Erythroblast (primary cell): ENCODE data around the gene TYW1B.
"Not testable (repeated sequence)": the region's sequence is repeated elsewhere in the genome, so short reads cannot be mapped to it uniquely, and the experiment has no call there.

Experiments used
- DNase-seq, 2 experiments: peaks; one replicate each; lab custom pipeline; 2025; lab: John Stamatoyannopoulos, UW
- GATA1 ChIP-seq: IDR thresholded peaks from 2 replicates; pipeline ENCODE4 v1.6.1; 2011; ENCODE audit warnings: low read depth, mild to moderate bottlenecking, control low read depth, low read length, moderate library complexity
- POLR2A ChIP-seq: IDR thresholded peaks from 2 replicates; pipeline ENCODE4 v1.6.1; 2011; ENCODE audit warnings: mild to moderate bottlenecking, low read length

Gene TYW1B

GRCh38 chr7:72604771-72605611 lies 223.0 kb downstream of the TYW1B start:
- DNase-seq = not testable (repeated sequence)

GRCh38 chr7:72603476-72603875 lies 224.5 kb downstream of the TYW1B start:
- not testable (repeated sequence) for DNase-seq

GRCh38 chr7:72603073-72603472 lies 224.9 kb downstream of the TYW1B start:
- no peak for DNase-seq
- TF ChIP-seq POLR2A (no peak), GATA1 (no peak)

GRCh38 chr7:72601683-72602082 lies 226.3 kb downstream of the TYW1B start:
- not testable (repeated sequence) for DNase-seq

GRCh38 chr7:72590023-72590422 lies 238.0 kb downstream of the TYW1B start:
- DNase-seq = not testable (repeated sequence)

- peak; percentile 17 to 34 for DNase-seq
Observed at GRCh38 chr7:72587267-72587666, 240.7 kb downstream of the TYW1B start.

GRCh38 chr7:72584576-72584975 lies 243.4 kb downstream of the TYW1B start:
- not testable (repeated sequence) for DNase-seq

GRCh38 chr7:72583620-72584361 lies 244.2 kb downstream of the TYW1B start:
- DNase-seq = not testable (repeated sequence)

GRCh38 chr7:72580142-72580770 lies 247.7 kb downstream of the TYW1B start:
- not testable (repeated sequence) for DNase-seq

GRCh38 chr7:72577107-72577506 lies 250.9 kb downstream of the TYW1B start:
- no peak for DNase-seq
- TF ChIP-seq POLR2A = no peak
- TF ChIP-seq GATA1 = no peak

GRCh38 chr7:72561988-72562387 lies 266.0 kb downstream of the TYW1B start:
- not testable (repeated sequence) for DNase-seq

GRCh38 chr7:72559546-72559945 lies 268.5 kb downstream of the TYW1B start:
- DNase-seq = not testable (repeated sequence)

GRCh38 chr7:72556733-72557132 lies 271.3 kb downstream of the TYW1B start:
- DNase-seq = not testable (repeated sequence)

- not testable (repeated sequence) for DNase-seq
Observed at GRCh38 chr7:72555238-72555637, 272.8 kb downstream of the TYW1B start.

GRCh38 chr7:72554401-72554800 lies 273.6 kb downstream of the TYW1B start:
- DNase-seq = peak in 1 of 2 experiments; percentile 3

- DNase-seq = peak in 1 of 2 experiments; percentile 5
Observed at GRCh38 chr7:72550454-72550853, 277.5 kb downstream of the TYW1B start.

GRCh38 chr7:72546586-72547237 lies 281.3 kb downstream of the TYW1B start:
- DNase-seq = not testable (repeated sequence)

GRCh38 chr7:72544531-72544930 lies 283.5 kb downstream of the TYW1B start:
- not testable (repeated sequence) for DNase-seq
